Kidney (tissue), 14 donors: ENCODE measurements around the gene MVP. TPM values are rescaled to one million over a fixed set of nuclear protein-coding genes. Genes with fewer than 3 reads are reported as not detected.
"Not testable (repeated sequence)": the region's sequence is repeated elsewhere in the genome, so short reads cannot be mapped to it uniquely, and the experiment has no call there.

Experiments
- DNase-seq, 5 donors: peaks; one replicate each; pipeline ENCODE4 v3.0.0-alpha.2; 2013 to 2020
- FAIRE-seq: peaks from 2 replicates; lab custom pipeline; 2012; peaks lifted over from hg19 to GRCh38; lab: Jason Lieb, UNC
- H3K27ac ChIP-seq, 2 donors: one replicate each; pipeline ENCODE4 v1.7.0; 2013; ENCODE audit warnings: low read depth in 2 of 2, low read length in 2 of 2, inconsistent platforms in 1 of 2
- H3K27me3 ChIP-seq: one replicate; pipeline ENCODE4 v1.7.1; 2013; ENCODE audit warnings: low read length, inconsistent platforms; ENCODE audit not compliant: control insufficient read depth, insufficient read depth
- H3K36me3 ChIP-seq, 3 donors: one replicate each; pipeline versions ENCODE4 v1.7.0 to v1.7.1; 2013; ENCODE audit warnings: low read length in 3 of 3, control low read depth in 1 of 3, inconsistent platforms in 1 of 3; ENCODE audit not compliant: insufficient read depth in 3 of 3, control insufficient read depth in 2 of 3
- H3K4me1 ChIP-seq, 3 donors: one replicate each; pipeline versions ENCODE4 v1.7.0 to v1.7.1; 2013; ENCODE audit warnings: low read length in 3 of 3, inconsistent platforms in 1 of 3, low read depth in 1 of 3; ENCODE audit not compliant: control insufficient read depth in 2 of 3, insufficient read depth in 2 of 3
- H3K4me3 ChIP-seq, 3 donors: one replicate each; pipeline versions ENCODE4 v1.7.0 to v1.8.1; 2013; ENCODE audit warnings: low read length in 3 of 3, control low read depth in 1 of 3, inconsistent platforms in 1 of 3
- H3K9ac ChIP-seq, 3 donors: one replicate each; pipeline versions ENCODE4 v1.7.0 to v1.7.1; 2013; ENCODE audit warnings: low read length in 3 of 3, control low read depth in 1 of 3, inconsistent platforms in 1 of 3
- H3K9me3 ChIP-seq, 3 donors: one replicate each; pipeline versions ENCODE4 v1.7.0 to v1.7.1; 2013; ENCODE audit warnings: low read length in 3 of 3, control low read depth in 1 of 3, inconsistent platforms in 1 of 3; ENCODE audit not compliant: control insufficient read depth in 2 of 3, insufficient read depth in 1 of 3
- CTCF ChIP-seq: IDR thresholded peaks from 3 replicates; pipeline ENCODE4 v1.5.1; 2012; ENCODE audit warnings: mild to moderate bottlenecking, moderate library complexity, borderline replicate concordance; ENCODE audit not compliant: insufficient read depth; ENCODE audit errors: extremely low read depth
- intact Hi-C: fragments of 100-400 bp; cut with DNase I; formaldehyde crosslinking; loops from one replicate; pipeline ENCODE4 v1.11.1; 2022
- polyA plus RNA-seq: library from polyadenylated mRNA; stranded (reverse); fragments of 350-450 nt; fragmentation: Illumina TruSeq; extraction: RNeasy Lipid Tissue Mini Kit (QIAGEN cat#74804); gene quantifications from one replicate; pipeline ENCODE4 v1.2.3, GENCODE V29; 2014; ENCODE audit warnings: low read depth, low replicate concordance; ENCODE audit not compliant: insufficient read depth
- total RNA-seq: library from RNA; stranded (reverse); fragmentation: NEBNext Ultra II Directional; extraction: Animal tissue kit (Norgen Biotek cat#: 25700); gene quantifications from one replicate; pipeline ENCODE4 v1.2.1, GENCODE V29; 2021
- donor health status: control.
- donor health status: control.
- donor health status: control.
- donor health status: control.
- donor health status: control.
- donor health status: DM: yes; HTN: yes; CAD: no.
- donor health status: Normal renal cell carcinoma (clear cell type).

The MVP gene
- total and polyA plus RNA-seq, 2 donors from 2014 or later, result 123 to 271 TPM

- Histone ChIP-seq H3K27me3 (no peaks in the 10 kb centered on the region), H3K9ac (no peak overlapping the region), H3K27ac (no peak overlapping the region), H3K36me3 (no peaks in the 10 kb centered on the region), H3K4me1 (peaks cover 0 to 3% (median 0%) of the 10 kb centered on the region in 3 donors), H3K4me3 (no peak overlapping the region), H3K9me3 (no peaks in the 10 kb centered on the region)
- DNase-seq (no peak), FAIRE-seq (no peak)
- no peak for TF ChIP-seq CTCF
- intact Hi-C loops, result no loop called here
These were observed 36.1 kb upstream of the MVP start for GRCh38 chr16:29784157-29784556.

- intact Hi-C loops, result no loop called here
- Histone ChIP-seq H3K4me1 (peaks cover 0 to 3% (median 3%) of the 10 kb centered on the region in 3 donors), H3K9me3 (no peaks in the 10 kb centered on the region), H3K27ac (peak overlapping the region; percentile 47 to 76), H3K4me3 (peak overlapping the region; percentile 34 to 49 (median 49)), H3K36me3 (no peaks in the 10 kb centered on the region), H3K27me3 (no peaks in the 10 kb centered on the region), H3K9ac (peak overlapping the region in 2 of 3 donors; percentile 38 to 56)
- peak; percentile 74 to 94 (median 81) for DNase-seq
- TF ChIP-seq CTCF, result peak; percentile 71
- FAIRE-seq, result no peak
These were observed 35.3 kb upstream of the MVP start for GRCh38 chr16:29784901-29785500.

GRCh38 chr16:29787155-29787554, 33.1 kb upstream of the MVP start:
- H3K36me3 ChIP-seq, DNase-seq, H3K9me3 ChIP-seq, H3K4me3 ChIP-seq, H3K27me3 ChIP-seq, intact Hi-C loops, H3K9ac ChIP-seq, H3K27ac ChIP-seq, FAIRE-seq: not testable (repeated sequence)
- H3K4me1 ChIP-seq, result peaks cover 0 to 14% (median 3%) of the 10 kb centered on the region in 3 donors

GRCh38 chr16:29789775-29790182, 30.5 kb upstream of the MVP start:
- H3K27ac ChIP-seq, result peak overlapping the region; percentile 80 to 90
- H3K9ac ChIP-seq, result peak overlapping the region; percentile 57 to 91 (median 72)
- TF ChIP-seq CTCF, result no peak
- intact Hi-C loops, result no loop called here
- no peaks in the 10 kb centered on the region for H3K9me3 ChIP-seq
- peak overlapping the region; percentile 71 to 92 (median 86) for H3K4me3 ChIP-seq
- FAIRE-seq (no peak), DNase-seq (peak in 2 of 5 donors; percentile 65 to 83)
- H3K36me3 ChIP-seq, result peaks cover 0 to under 1% (median 0%) of the 10 kb centered on the region in 3 donors
- peaks cover 0 to 14% (median 2%) of the 10 kb centered on the region in 3 donors for H3K4me1 ChIP-seq
- no peaks in the 10 kb centered on the region for H3K27me3 ChIP-seq
